ENCODE data around the gene CMTR1. TPM values are rescaled to one million over a fixed set of nuclear protein-coding genes. Genes with fewer than 3 reads are reported as not detected.
"Not testable (repeated sequence)": the region's sequence is repeated elsewhere in the genome, so short reads cannot be mapped to it uniquely, and the experiment has no call there.

CMTR1 gene
- total RNA-seq, 3 donors from 2014 or later = 38.1 to 44.6 (median 41.0) TPM

DNA sequence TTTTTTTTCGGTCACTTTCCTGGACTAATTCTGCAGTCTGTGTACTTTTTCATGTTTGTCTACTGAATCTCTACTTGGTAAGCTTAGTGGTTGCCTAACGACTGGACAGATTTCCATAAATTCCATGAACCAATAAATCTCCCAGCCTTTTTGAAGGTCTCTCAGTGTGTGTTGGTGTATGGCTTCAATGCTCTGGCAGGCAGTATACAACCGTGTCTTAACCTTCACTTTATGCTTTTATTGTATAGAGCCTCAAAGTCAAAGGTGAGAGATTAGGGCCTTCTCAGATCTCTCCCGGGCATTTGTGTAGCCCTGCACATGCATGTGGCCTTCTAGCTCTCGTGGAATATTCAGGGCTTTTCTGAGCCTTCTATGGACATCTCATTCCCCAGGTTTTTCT lies 14.3 kb upstream of the CMTR1 start:
- Mint-ChIP-seq H3K36me3 (ENCODE audit: insufficient read depth) (no peaks in the 10 kb centered on the region), H3K4me1 (ENCODE audit: low read depth) (no peaks in the 10 kb centered on the region), H3K27me3 (ENCODE audit: low read depth) (peaks cover 4% of the 10 kb centered on the region), H3K9me3 (no peaks in the 10 kb centered on the region), H3K4me3 (no peak overlapping the region)
- DNase-seq = no peak
- no peak for ATAC-seq

DNA sequence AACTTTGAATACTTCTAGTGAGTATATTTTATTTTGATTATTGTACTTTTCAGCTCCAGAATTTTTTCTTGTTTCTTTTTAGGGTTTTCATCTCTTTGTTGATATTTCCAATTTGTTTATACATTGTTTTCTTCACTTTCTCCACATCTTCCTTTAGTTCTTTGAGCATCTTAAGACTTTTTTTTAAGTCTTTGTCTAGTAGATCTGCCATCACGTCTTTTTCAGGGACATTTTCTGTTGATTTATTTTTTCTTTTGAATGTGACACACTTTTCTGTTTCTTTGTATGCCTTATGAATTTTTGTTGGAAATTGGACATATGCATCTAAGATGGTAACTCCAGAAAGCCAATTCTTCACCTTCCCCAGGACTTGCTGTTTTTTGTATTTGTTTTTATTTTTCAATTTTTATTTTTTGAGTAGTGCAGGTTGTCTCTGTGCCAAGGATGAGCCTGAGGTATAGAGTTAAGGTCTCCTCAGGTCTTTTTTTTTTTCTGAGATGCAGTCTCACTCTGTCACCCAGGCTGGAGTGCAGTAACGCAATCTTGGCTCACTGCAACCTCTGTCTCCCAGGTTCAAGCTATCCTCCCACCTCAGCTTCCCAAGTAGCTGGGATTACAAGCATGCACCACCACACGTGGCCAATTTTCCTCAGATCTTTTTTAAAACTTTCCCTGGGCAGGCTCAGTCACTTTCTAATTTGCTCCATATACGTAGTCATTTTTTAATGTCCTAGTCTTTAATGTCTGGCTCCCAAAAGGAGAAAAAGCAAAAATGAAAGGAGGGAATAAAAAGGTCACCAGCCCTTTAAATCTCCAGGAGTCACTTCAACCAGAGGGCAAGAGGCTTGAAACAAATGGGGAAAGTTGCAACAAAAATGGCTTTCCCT lies 6.7 kb upstream of the CMTR1 start:
- Mint-ChIP-seq H3K4me3 (no peak overlapping the region), H3K9me3 (no peaks in the 10 kb centered on the region), H3K36me3 (ENCODE audit: insufficient read depth) (no peaks in the 10 kb centered on the region), H3K4me1 (ENCODE audit: low read depth) (no peaks in the 10 kb centered on the region), H3K27me3 (ENCODE audit: low read depth) (peaks cover 5% of the 10 kb centered on the region)
- no peak for ATAC-seq
- no peak for DNase-seq

DNA sequence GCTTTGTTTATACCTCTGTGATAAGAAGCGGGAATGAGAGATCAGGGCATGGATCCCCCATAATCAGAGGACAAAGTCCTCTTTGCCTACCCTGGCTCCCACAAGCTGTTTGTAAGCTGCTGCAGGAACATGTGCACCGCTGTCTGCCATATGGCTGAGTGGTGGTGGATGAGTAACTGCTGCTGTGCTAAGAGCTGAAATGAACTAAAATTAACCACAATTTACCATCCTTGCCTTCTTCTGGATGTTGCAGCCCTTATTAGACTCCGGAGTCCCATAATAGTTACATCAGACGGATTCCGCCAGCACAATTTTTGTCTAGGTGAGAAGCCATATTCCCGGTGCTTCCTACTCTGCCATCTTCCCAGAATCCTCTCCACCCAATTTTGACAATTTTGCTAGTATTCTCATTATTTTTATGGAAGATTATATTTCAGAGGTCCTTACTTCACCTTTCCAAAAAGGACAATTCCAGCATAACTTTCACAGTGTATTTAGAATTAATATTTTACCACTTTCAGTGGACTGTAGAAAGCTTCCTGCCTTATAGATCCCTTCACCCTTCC lies 6.0 kb upstream of the CMTR1 start:
- peaks cover 5% of the 10 kb centered on the region for H3K27me3 Mint-ChIP-seq (ENCODE audit: low read depth)
- no peaks in the 10 kb centered on the region for H3K4me1 Mint-ChIP-seq (ENCODE audit: low read depth)
- no peaks in the 10 kb centered on the region for H3K36me3 Mint-ChIP-seq (ENCODE audit: insufficient read depth)
- DNase-seq (no peak), ATAC-seq (no peak)
- no peak overlapping the region for H3K4me3 Mint-ChIP-seq
- H3K9me3 Mint-ChIP-seq = no peaks in the 10 kb centered on the region

DNA sequence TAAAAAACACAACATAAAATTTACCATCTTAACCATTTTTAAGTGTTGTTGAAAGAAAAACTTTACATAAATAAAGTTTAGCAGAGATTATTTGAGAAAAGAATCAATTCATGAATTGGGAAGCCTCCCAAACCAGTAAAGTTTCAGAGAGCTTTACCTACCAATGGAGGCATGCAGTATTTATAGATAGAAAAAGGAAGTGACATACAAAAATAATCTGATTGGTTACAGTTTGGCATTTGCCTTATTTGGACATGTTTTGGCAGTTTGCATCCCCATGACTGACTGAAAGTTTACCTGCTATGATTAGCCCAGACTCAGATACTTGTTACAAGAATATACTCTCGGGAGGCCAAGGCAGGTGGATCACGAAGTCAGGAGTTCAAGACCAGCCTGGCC lies 3.7 kb upstream of the CMTR1 start:
- Mint-ChIP-seq H3K9me3 (no peaks in the 10 kb centered on the region), H3K4me1 (ENCODE audit: low read depth) (peaks cover 9% of the 10 kb centered on the region), H3K27me3 (ENCODE audit: low read depth) (peaks cover 5% of the 10 kb centered on the region), H3K36me3 (ENCODE audit: insufficient read depth) (no peaks in the 10 kb centered on the region), H3K4me3 (no peak overlapping the region)
- ATAC-seq = no peak
- no peak for DNase-seq

GRCh38 chr6:37432590-37432915 lies 468 bp upstream of the CMTR1 start:
- peaks cover 5% of the 10 kb centered on the region for H3K27me3 Mint-ChIP-seq (ENCODE audit: low read depth)
- H3K9me3 Mint-ChIP-seq = no peaks in the 10 kb centered on the region
- DNase-seq = no peak
- peaks cover 10% of the 10 kb centered on the region for H3K36me3 Mint-ChIP-seq (ENCODE audit: insufficient read depth)
- H3K4me1 Mint-ChIP-seq (ENCODE audit: low read depth) = peaks cover 24% of the 10 kb centered on the region
- ATAC-seq = no peak
- peak overlapping the region; percentile 89 for H3K4me3 Mint-ChIP-seq

- Mint-ChIP-seq H3K27me3 (ENCODE audit: low read depth) (no peaks in the 10 kb centered on the region), H3K36me3 (ENCODE audit: insufficient read depth) (peaks cover 18% of the 10 kb centered on the region), H3K9me3 (no peaks in the 10 kb centered on the region), H3K4me3 (peak overlapping the region; percentile 89), H3K4me1 (ENCODE audit: low read depth) (peaks cover 34% of the 10 kb centered on the region)
- DNase-seq (peak; percentile 14), ATAC-seq (peak; percentile 55 to 67)
Measured at GRCh38 chr6:37433657-37434271, 743 bp downstream of the CMTR1 start.

GRCh38 chr6:37435373-37435772 lies 2.4 kb downstream of the CMTR1 start:
- H3K9me3 Mint-ChIP-seq = no peaks in the 10 kb centered on the region
- ATAC-seq = no peak
- peaks cover 26% of the 10 kb centered on the region for H3K36me3 Mint-ChIP-seq (ENCODE audit: insufficient read depth)
- no peaks in the 10 kb centered on the region for H3K27me3 Mint-ChIP-seq (ENCODE audit: low read depth)
- no peak overlapping the region for H3K4me3 Mint-ChIP-seq
- no peak for DNase-seq
- H3K4me1 Mint-ChIP-seq (ENCODE audit: low read depth) = peaks cover 44% of the 10 kb centered on the region

DNA sequence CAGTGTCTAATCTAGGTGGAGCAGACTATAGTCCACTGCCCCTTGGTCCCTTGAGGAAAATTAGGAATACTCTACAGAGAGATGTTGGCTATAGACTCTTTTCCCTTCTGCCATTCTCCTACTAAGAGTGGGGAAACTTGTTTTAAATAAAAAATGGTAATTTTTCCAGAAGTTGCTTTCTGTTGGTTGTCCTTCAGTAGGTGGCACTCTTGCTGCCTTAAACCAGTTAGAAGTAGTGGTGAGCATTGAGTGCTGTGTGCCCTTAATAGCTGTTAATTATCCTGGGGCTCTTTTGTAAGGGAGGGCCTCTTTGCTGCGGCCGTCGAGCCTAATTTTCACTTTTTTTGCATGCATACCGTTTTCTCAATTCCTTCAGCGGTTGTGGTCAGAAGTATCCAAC lies 2.8 kb downstream of the CMTR1 start:
- ATAC-seq (no peak), DNase-seq (no peak)
- no peaks in the 10 kb centered on the region for H3K9me3 Mint-ChIP-seq
- peaks cover 26% of the 10 kb centered on the region for H3K36me3 Mint-ChIP-seq (ENCODE audit: insufficient read depth)
- H3K4me3 Mint-ChIP-seq = no peak overlapping the region
- H3K4me1 Mint-ChIP-seq (ENCODE audit: low read depth) = peaks cover 46% of the 10 kb centered on the region
- H3K27me3 Mint-ChIP-seq (ENCODE audit: low read depth) = no peaks in the 10 kb centered on the region

DNA sequence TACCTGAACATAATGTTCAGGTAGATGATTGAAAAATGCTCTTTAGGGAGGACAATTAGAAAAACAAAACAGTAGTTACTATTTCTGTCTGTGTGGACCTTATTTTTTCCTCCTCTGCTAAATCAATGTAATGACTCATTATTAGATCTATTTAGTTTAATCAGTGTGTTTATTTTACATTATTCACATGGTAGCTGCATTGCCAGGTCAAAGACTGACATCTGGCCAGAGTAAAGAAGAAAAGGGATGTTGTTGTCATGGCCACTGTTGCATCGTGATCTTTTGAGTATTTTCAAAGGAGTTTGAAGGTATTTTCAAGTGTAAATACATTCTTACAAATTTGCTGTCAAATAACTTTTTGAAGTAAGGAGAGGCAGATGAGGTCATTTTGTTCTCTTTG lies 5.9 kb downstream of the CMTR1 start:
- H3K9me3 Mint-ChIP-seq = no peaks in the 10 kb centered on the region
- H3K36me3 Mint-ChIP-seq (ENCODE audit: insufficient read depth) = peaks cover 31% of the 10 kb centered on the region
- peaks cover 61% of the 10 kb centered on the region for H3K4me1 Mint-ChIP-seq (ENCODE audit: low read depth)
- no peak overlapping the region for H3K4me3 Mint-ChIP-seq
- DNase-seq (no peak), ATAC-seq (no peak)
- H3K27me3 Mint-ChIP-seq (ENCODE audit: low read depth) = no peaks in the 10 kb centered on the region

GRCh38 chr6:37441651-37442050 lies 8.6 kb downstream of the CMTR1 start:
- DNase-seq (no peak), ATAC-seq (peak in 1 of 2 donors; percentile 34)
- no peaks in the 10 kb centered on the region for H3K9me3 Mint-ChIP-seq
- H3K36me3 Mint-ChIP-seq (ENCODE audit: insufficient read depth) = peaks cover 48% of the 10 kb centered on the region
- H3K4me3 Mint-ChIP-seq = no peak overlapping the region
- H3K27me3 Mint-ChIP-seq (ENCODE audit: low read depth) = no peaks in the 10 kb centered on the region
- H3K4me1 Mint-ChIP-seq (ENCODE audit: low read depth) = peaks cover 47% of the 10 kb centered on the region

DNA sequence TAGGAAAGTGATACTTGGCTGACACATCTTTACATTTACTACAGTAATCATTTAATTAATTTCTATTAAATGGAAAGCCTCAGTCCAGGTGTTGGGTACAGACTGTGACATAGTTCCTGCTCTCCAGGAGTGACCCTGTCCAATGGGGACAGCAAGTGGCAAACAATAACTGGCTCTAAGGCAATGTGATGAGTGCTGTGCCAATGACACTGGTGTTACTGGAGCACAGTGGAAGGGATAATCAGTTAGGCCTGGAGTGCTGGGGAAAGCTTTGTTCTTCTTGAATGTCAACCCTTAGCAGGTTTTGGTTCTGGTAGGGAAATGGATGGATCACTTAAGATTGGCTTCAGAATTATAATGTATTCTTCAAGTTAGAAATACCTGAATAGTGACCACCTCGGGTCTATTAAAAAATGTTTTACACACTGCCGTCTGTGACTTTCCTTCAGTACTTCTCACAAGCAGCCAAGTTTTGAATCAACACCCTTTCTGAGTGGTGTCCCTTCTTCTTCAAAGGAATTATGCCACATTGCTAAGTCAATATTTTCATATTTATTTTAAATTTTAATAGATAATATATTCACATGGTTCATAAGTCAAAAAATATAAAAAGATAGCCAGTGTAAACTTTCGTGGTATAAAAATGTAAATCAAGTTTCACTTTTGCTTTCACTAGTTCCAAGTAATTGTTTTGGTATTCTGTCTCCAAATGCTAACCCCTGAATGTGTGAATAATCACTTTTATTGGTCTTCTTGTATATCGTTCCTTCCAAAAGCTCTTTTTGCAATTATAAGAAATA lies 9.6 kb downstream of the CMTR1 start:
- Mint-ChIP-seq H3K4me1 (ENCODE audit: low read depth) (peaks cover 44% of the 10 kb centered on the region), H3K27me3 (ENCODE audit: low read depth) (no peaks in the 10 kb centered on the region), H3K36me3 (ENCODE audit: insufficient read depth) (peaks cover 47% of the 10 kb centered on the region), H3K4me3 (peak overlapping the region; percentile 76), H3K9me3 (no peaks in the 10 kb centered on the region)
- no peak for DNase-seq
- ATAC-seq = peak; percentile 58 to 67

DNA sequence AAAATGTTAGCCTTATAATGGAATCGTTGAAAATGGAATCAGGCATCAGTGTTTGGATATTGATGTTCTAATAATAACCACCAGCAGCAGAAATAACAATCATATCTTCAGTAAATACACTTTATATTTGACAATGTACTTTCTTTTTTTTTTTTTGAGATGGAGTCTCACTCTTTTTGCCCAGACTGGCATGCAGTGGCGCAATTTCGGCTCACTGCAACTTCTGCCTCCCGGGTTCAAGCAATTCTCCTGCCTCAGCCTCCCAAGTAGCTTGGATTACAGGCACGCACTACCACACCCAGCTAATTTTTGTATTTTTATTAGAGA lies 10.2 kb downstream of the CMTR1 start:
- DNase-seq; H3K27me3 Mint-ChIP-seq (ENCODE audit: low read depth); H3K9me3 Mint-ChIP-seq; ATAC-seq: not testable (repeated sequence)
- peak overlapping the region; percentile 76 for H3K4me3 Mint-ChIP-seq
- peaks cover 39% of the 10 kb centered on the region for H3K4me1 Mint-ChIP-seq (ENCODE audit: low read depth)
- peaks cover 44% of the 10 kb centered on the region for H3K36me3 Mint-ChIP-seq (ENCODE audit: insufficient read depth)

DNA sequence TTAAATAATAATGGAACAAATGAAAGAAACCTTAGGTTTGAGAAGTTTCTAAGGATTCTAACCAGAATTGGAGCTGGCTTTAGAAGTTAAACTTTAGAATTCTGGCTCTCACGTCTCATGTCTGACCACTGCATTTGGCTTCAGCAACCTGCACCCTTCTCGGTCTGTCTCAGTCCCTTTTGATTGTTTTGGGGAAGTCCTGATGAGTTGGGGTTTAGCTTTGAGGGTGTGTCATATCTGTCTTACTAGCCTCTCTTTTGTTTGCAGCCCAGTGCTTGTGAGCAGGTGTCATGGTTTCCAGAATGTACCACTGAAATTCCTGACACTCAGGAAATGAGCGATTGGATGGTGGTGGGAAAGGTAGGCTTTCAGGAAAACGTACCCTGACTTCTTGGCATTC lies 17.0 kb downstream of the CMTR1 start:
- DNase-seq (no peak), ATAC-seq (no peak)
- Mint-ChIP-seq H3K36me3 (ENCODE audit: insufficient read depth) (peaks cover 56% of the 10 kb centered on the region), H3K27me3 (ENCODE audit: low read depth) (no peaks in the 10 kb centered on the region), H3K4me1 (ENCODE audit: low read depth) (peaks cover 4% of the 10 kb centered on the region), H3K9me3 (no peaks in the 10 kb centered on the region), H3K4me3 (no peak overlapping the region)

DNA sequence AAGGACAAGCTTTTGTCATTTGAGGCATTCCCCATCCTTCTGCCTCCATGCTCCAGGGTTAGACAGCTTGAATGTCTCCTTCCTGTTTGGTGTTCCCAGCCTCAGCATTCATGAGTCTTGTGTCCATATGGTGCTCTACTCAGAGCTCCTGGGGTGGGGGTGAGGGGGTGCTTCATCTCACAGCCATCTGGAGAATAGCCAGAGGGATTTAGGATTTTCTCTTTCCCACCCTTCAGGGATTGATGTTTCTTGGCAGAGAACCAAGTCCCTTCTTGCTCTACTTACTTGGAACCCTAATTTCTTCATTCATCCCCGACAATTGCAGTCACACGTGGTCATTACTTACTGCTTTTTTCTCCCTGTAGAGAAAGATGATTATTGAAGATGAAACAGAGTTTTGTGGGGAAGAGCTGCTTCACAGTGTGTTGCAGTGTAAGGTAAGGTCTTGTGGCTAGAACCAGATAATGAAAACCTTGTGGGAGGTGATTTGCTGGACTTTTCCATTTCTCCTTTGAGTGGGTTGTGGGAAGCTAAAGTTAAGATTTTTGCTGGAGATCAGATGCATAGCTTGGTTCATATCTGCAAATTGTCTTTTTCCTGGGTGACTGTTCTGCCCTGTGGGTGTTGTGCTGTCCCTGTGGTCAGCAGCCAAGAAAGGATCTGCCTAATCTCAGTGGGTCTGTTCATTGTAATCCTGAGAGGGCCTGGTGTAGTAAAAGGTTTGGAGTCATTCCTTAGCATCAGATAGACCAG lies 18.6 kb downstream of the CMTR1 start:
- H3K36me3 Mint-ChIP-seq (ENCODE audit: insufficient read depth) = peaks cover 54% of the 10 kb centered on the region
- H3K4me1 Mint-ChIP-seq (ENCODE audit: low read depth) = peaks cover 4% of the 10 kb centered on the region

More for the DNA sequence above, 18.6 kb downstream of the CMTR1 start:
- H3K4me3 Mint-ChIP-seq = no peak overlapping the region
- H3K27me3 Mint-ChIP-seq (ENCODE audit: low read depth) = no peaks in the 10 kb centered on the region
- H3K9me3 Mint-ChIP-seq = no peaks in the 10 kb centered on the region
- ATAC-seq (no peak), DNase-seq (no peak)
